ENCODE measurements around the gene SPTB. TPM values are rescaled to one million over a fixed set of nuclear protein-coding genes. Genes with fewer than 3 reads are reported as not detected.

Gene SPTB
- total and polyA plus RNA-seq, 7 experiments from 2014 or later = 0.05 to 0.12 (median 0.05) TPM; not detected in 4

- H3K4me1 Mint-ChIP-seq = peaks cover 33 to 83% (median 44%) of the 10 kb centered on the region in 7 donors
- intact Hi-C loops (cut with micrococcal nuclease) = loop anchor here (2.0 to 5.0 kb wide), 3 partner anchors 14 to 51 kb away; partner anchors contain the start of gene PLEKHG3 (in 1 of the 2)
- Histone ChIP-seq H3K36me3 (ENCODE audit: control insufficient read depth in 2 of 3, insufficient read depth in 3 of 3, low read length in 3 of 3) (no peaks in the 10 kb centered on the region), H3K4me3 (ENCODE audit: low read length) (peak overlapping the region; percentile 13), H3K4me1 (ENCODE audit: control insufficient read depth in 2 of 2, insufficient read depth in 2 of 2, low read length in 2 of 2) (peaks cover 40 to 84% of the 10 kb centered on the region in 2 donors), H3K27ac (ENCODE audit: low read depth, low read length) (peak overlapping the region; percentile 32), H3K27me3 (ENCODE audit: control insufficient read depth in 2 of 2, insufficient read depth in 2 of 2, low read length in 2 of 2) (no peaks in the 10 kb centered on the region), H3K9me3 (ENCODE audit: control insufficient read depth in 2 of 3, low read length in 3 of 3) (no peaks in the 10 kb centered on the region)
- peaks cover 0 to 5% (median 0%) of the 10 kb centered on the region in 5 donors for H3K27me3 Mint-ChIP-seq
- peaks cover 0 to 34% (median 0%) of the 10 kb centered on the region in 5 donors for H3K36me3 Mint-ChIP-seq
- DNase-seq = peak in 3 of 9 donors; percentile 15 to 22 (median 18)
- H3K27ac Mint-ChIP-seq = peak overlapping the region in 7 of 9 donors; percentile 31 to 80 (median 40)
- peaks cover 0 to 2% (median 0%) of the 10 kb centered on the region in 11 donors for H3K9me3 Mint-ChIP-seq
- CTCF ChIA-PET = interaction anchor here (0.9 to 1.4 kb wide), 2 partner anchors 50 to 169 kb away, joined by 3 read pairs; no protein-coding TSS in a partner anchor
- peak; percentile 76 for ATAC-seq
- POLR2A ChIA-PET = no interaction called here
- H3K4me3 Mint-ChIP-seq = peak overlapping the region in 9 of 10 donors; percentile 24 to 70 (median 52)
These were observed 156.8 kb downstream of the SPTB start for GRCh38 chr14:64722842-64723447.

- H3K4me3 Mint-ChIP-seq = peak overlapping the region in 1 of 10 donors; percentile 23
- H3K27me3 Mint-ChIP-seq = peaks cover 0 to 5% (median 0%) of the 10 kb centered on the region in 5 donors
- ChIA-PET CTCF (interaction anchor here (0.6 kb wide), 1 partner anchor 998 kb away, joined by 3 read pairs; no protein-coding TSS in a partner anchor), POLR2A (interaction anchor here (1.0 kb wide), 1 partner anchor 13 kb away, joined by 3 read pairs; no protein-coding TSS in a partner anchor)
- peaks cover 40 to 80% of the 10 kb centered on the region in 2 donors for H3K4me1 ChIP-seq (ENCODE audit: control insufficient read depth in 2 of 2, insufficient read depth in 2 of 2, low read length in 2 of 2)
- H3K27me3 ChIP-seq (ENCODE audit: control insufficient read depth in 2 of 2, insufficient read depth in 2 of 2, low read length in 2 of 2) = no peaks in the 10 kb centered on the region
- DNase-seq (no peak), ATAC-seq (no peak)
- H3K27ac Mint-ChIP-seq = peak overlapping the region in 4 of 9 donors; percentile 16 to 80 (median 44)
- no peaks in the 10 kb centered on the region for H3K36me3 ChIP-seq (ENCODE audit: control insufficient read depth in 2 of 3, insufficient read depth in 3 of 3, low read length in 3 of 3)
- intact Hi-C loops (cut with micrococcal nuclease) = loop anchor here (2.0 to 5.0 kb wide), 3 partner anchors 13 to 50 kb away; partner anchors contain the start of gene PLEKHG3 (in 1 of the 2)
- no peak overlapping the region for H3K4me3 ChIP-seq (ENCODE audit: low read length)
- H3K9me3 Mint-ChIP-seq = peaks cover 0 to 2% (median 0%) of the 10 kb centered on the region in 11 donors
- peaks cover 35 to 91% (median 49%) of the 10 kb centered on the region in 7 donors for H3K4me1 Mint-ChIP-seq
- H3K36me3 Mint-ChIP-seq = peaks cover 0 to 42% (median 0%) of the 10 kb centered on the region in 5 donors
- H3K9me3 ChIP-seq (ENCODE audit: control insufficient read depth in 2 of 3, low read length in 3 of 3) = no peaks in the 10 kb centered on the region
- H3K27ac ChIP-seq (ENCODE audit: low read depth, low read length) = no peak overlapping the region
These were observed 157.8 kb downstream of the SPTB start for GRCh38 chr14:64721899-64722298.

GRCh38 chr14:64721391-64721791 lies 158.3 kb downstream of the SPTB start:
- no peaks in the 10 kb centered on the region for H3K36me3 ChIP-seq (ENCODE audit: control insufficient read depth in 2 of 3, insufficient read depth in 3 of 3, low read length in 3 of 3)
- Mint-ChIP-seq H3K4me3 (no peak overlapping the region), H3K27me3 (peaks cover 0 to 5% (median 0%) of the 10 kb centered on the region in 5 donors), H3K9me3 (peaks cover 0 to 2% (median 0%) of the 10 kb centered on the region in 11 donors), H3K27ac (peak overlapping the region in 3 of 9 donors; percentile 3 to 80 (median 16)), H3K36me3 (peaks cover 0 to 47% (median 0%) of the 10 kb centered on the region in 5 donors), H3K4me1 (peaks cover 35 to 91% (median 49%) of the 10 kb centered on the region in 7 donors)
- H3K27me3 ChIP-seq (ENCODE audit: control insufficient read depth in 2 of 2, insufficient read depth in 2 of 2, low read length in 2 of 2) = no peaks in the 10 kb centered on the region
- ChIA-PET CTCF (interaction anchor here (0.6 kb wide), 1 partner anchor 998 kb away, joined by 3 read pairs; no protein-coding TSS in a partner anchor), POLR2A (interaction anchor here (1.0 kb wide), 1 partner anchor 14 kb away, joined by 3 read pairs; no protein-coding TSS in a partner anchor)
- no peaks in the 10 kb centered on the region for H3K9me3 ChIP-seq (ENCODE audit: control insufficient read depth in 2 of 3, low read length in 3 of 3)
- no peak overlapping the region for H3K4me3 ChIP-seq (ENCODE audit: low read length)
- no peak for DNase-seq
- H3K27ac ChIP-seq (ENCODE audit: low read depth, low read length) = no peak overlapping the region
- ATAC-seq = no peak
- H3K4me1 ChIP-seq (ENCODE audit: control insufficient read depth in 2 of 2, insufficient read depth in 2 of 2, low read length in 2 of 2) = peaks cover 40 to 76% of the 10 kb centered on the region in 2 donors
- intact Hi-C loops (cut with micrococcal nuclease) = loop anchor here in 1 of 2 donors (5.0 kb wide), 1 partner anchor 49 kb away; no protein-coding TSS in a partner anchor

DNA sequence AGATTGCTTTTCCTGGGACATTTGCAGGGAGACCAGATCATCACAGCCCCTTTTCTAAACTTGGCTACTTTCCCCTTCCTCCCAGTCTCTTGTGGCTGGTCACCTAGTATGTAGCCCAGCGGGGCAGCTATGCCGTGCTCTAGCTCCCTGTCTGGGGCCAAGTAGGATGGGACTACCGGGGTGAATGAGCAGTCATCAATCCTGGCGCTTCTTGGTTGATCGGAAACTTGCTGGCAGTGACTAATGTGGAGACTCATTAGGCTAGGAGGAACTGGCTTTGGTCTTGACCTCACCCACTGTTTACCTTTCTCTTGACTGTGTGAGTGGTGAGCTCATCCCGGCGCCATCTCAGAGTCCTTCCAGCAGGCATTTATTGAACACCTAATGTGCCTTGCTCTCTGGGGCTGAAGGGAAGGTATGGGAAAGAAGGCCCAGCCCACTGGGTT lies 159.6 kb downstream of the SPTB start:
- ChIA-PET POLR2A (no interaction called here), CTCF (no interaction called here)
- Mint-ChIP-seq H3K27me3 (peaks cover 0 to under 1% (median 0%) of the 10 kb centered on the region in 5 donors), H3K4me3 (peak overlapping the region in 1 of 10 donors; percentile 13), H3K9me3 (peaks cover 0 to 5% (median 0%) of the 10 kb centered on the region in 11 donors), H3K36me3 (peaks cover 0 to 46% (median 0%) of the 10 kb centered on the region in 5 donors), H3K4me1 (peaks cover 35 to 88% (median 49%) of the 10 kb centered on the region in 7 donors), H3K27ac (peak overlapping the region in 3 of 9 donors; percentile 48 to 62 (median 56))
- H3K4me3 ChIP-seq (ENCODE audit: low read length) = no peak overlapping the region
- intact Hi-C loops (cut with micrococcal nuclease) = loop anchor here in 1 of 2 donors (5.0 kb wide), 1 partner anchor 48 kb away; no protein-coding TSS in a partner anchor
- no peaks in the 10 kb centered on the region for H3K27me3 ChIP-seq (ENCODE audit: control insufficient read depth in 2 of 2, insufficient read depth in 2 of 2, low read length in 2 of 2)
- no peaks in the 10 kb centered on the region for H3K9me3 ChIP-seq (ENCODE audit: control insufficient read depth in 2 of 3, low read length in 3 of 3)
- peak; percentile 24 for ATAC-seq
- H3K4me1 ChIP-seq (ENCODE audit: control insufficient read depth in 2 of 2, insufficient read depth in 2 of 2, low read length in 2 of 2) = peaks cover 29 to 65% of the 10 kb centered on the region in 2 donors
- H3K36me3 ChIP-seq (ENCODE audit: control insufficient read depth in 2 of 3, insufficient read depth in 3 of 3, low read length in 3 of 3) = no peaks in the 10 kb centered on the region
- H3K27ac ChIP-seq (ENCODE audit: low read depth, low read length) = no peak overlapping the region
- no peak for DNase-seq

GRCh38 chr14:64719601-64720000 lies 160.1 kb downstream of the SPTB start:
- Histone ChIP-seq H3K27ac (ENCODE audit: low read depth, low read length) (no peak overlapping the region), H3K36me3 (ENCODE audit: control insufficient read depth in 2 of 3, insufficient read depth in 3 of 3, low read length in 3 of 3) (no peaks in the 10 kb centered on the region), H3K27me3 (ENCODE audit: control insufficient read depth in 2 of 2, insufficient read depth in 2 of 2, low read length in 2 of 2) (no peaks in the 10 kb centered on the region), H3K4me3 (ENCODE audit: low read length) (no peak overlapping the region), H3K4me1 (ENCODE audit: control insufficient read depth in 2 of 2, insufficient read depth in 2 of 2, low read length in 2 of 2) (peaks cover 23 to 65% of the 10 kb centered on the region in 2 donors), H3K9me3 (ENCODE audit: control insufficient read depth in 2 of 3, low read length in 3 of 3) (no peaks in the 10 kb centered on the region)
- ATAC-seq (no peak), DNase-seq (no peak)
- Mint-ChIP-seq H3K36me3 (peaks cover 0 to 49% (median 0%) of the 10 kb centered on the region in 5 donors), H3K27ac (peak overlapping the region in 2 of 9 donors; percentile 48 to 56), H3K4me1 (peaks cover 30 to 88% (median 45%) of the 10 kb centered on the region in 7 donors), H3K27me3 (peaks cover 0 to 2% (median 0%) of the 10 kb centered on the region in 5 donors), H3K9me3 (peaks cover 0 to 6% (median 1%) of the 10 kb centered on the region in 11 donors), H3K4me3 (no peak overlapping the region)
- ChIA-PET CTCF (no interaction called here), POLR2A (no interaction called here)
- intact Hi-C loops (cut with micrococcal nuclease) = no loop called here

DNA sequence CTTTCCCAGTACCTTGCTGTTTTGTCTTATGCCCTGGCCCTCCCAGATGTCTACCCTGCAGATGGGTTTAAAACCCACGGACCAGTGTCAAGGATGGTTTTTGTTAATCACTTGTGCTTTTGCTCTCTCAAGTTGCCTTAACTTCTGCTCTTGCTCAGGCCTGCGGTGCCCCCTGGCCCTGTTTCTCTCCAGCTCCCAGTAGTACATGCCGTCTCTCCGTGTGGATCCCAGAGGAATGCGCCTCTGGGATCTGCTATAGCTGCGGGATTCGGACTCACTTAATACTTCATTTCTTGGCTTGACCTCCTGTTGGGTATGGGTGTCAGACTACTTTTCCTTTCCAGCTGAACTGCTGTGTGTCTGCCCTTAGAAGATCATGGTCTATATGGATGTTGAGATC lies 160.9 kb downstream of the SPTB start:
- ChIA-PET POLR2A (interaction anchor here (0.5 kb wide), 2 partner anchors 196 to 759 kb away, joined by 3 to 7 read pairs; no protein-coding TSS in a partner anchor), CTCF (no interaction called here)
- ATAC-seq (no peak), DNase-seq (no peak)
- intact Hi-C loops (cut with micrococcal nuclease) = no loop called here
- Mint-ChIP-seq H3K4me1 (peaks cover 22 to 86% (median 37%) of the 10 kb centered on the region in 7 donors), H3K27ac (peak overlapping the region in 2 of 9 donors; percentile 9 to 58), H3K36me3 (peaks cover 5 to 48% (median 7%) of the 10 kb centered on the region in 5 donors), H3K4me3 (no peak overlapping the region), H3K27me3 (peaks cover 0 to 5% (median 0%) of the 10 kb centered on the region in 5 donors), H3K9me3 (peaks cover 0 to 14% (median 9%) of the 10 kb centered on the region in 11 donors)
- Histone ChIP-seq H3K4me3 (ENCODE audit: low read length) (no peak overlapping the region), H3K36me3 (ENCODE audit: control insufficient read depth in 2 of 3, insufficient read depth in 3 of 3, low read length in 3 of 3) (no peaks in the 10 kb centered on the region), H3K27me3 (ENCODE audit: control insufficient read depth in 2 of 2, insufficient read depth in 2 of 2, low read length in 2 of 2) (no peaks in the 10 kb centered on the region), H3K27ac (ENCODE audit: low read depth, low read length) (no peak overlapping the region), H3K9me3 (ENCODE audit: control insufficient read depth in 2 of 3, low read length in 3 of 3) (no peaks in the 10 kb centered on the region), H3K4me1 (ENCODE audit: control insufficient read depth in 2 of 2, insufficient read depth in 2 of 2, low read length in 2 of 2) (peaks cover 15 to 64% of the 10 kb centered on the region in 2 donors)
